SHP77 treated with DMSO at 0.1 percent for 48 hours (cell line): Measurements from ENCODE around the gene PHACTR1.

ENCODE experiments used
- DNase-seq: peaks from one replicate; lab custom pipeline; 2025; lab: John Stamatoyannopoulos, UW

PHACTR1 gene

DNA sequence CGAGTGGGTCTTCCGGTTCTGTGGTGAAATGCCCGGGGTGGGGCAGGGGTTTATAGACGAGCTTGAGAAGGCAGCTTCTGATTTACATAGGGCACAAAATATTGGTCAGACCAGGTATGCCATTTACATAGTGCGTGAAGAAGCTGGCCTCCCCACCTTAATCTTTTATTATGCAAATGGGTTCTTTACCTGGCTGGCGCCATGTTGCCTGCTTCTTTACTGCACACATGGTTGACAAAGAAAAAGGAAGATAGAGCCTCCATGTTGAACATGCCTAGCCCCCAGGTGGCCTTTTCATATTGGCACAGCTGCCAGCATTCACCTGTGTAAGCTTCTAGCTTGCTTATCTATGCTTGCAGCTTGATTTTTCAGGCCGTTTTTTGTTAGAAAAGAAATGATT lies 276.2 kb downstream of the PHACTR1 start:
- no peak for DNase-seq

- no peak for DNase-seq
Measured at GRCh38 chr6:12993283-12993898, 276.8 kb downstream of the PHACTR1 start.

DNA sequence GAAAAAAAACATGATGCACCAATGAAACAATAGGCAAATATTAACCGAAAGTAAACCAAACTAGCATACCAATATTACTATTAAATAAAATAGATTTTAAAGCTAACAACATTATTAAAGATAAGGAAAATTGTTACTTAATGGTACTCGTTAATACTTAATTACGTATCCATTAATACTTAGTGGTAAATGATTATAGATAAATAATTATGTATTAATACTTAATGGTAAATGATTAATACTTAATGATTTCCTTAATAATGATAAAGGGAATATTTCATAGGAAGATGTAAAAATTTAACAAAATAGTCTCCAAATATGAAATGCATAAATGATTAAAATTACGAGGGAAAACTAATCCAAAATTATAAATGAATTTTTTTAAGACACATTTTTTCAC lies 278.9 kb downstream of the PHACTR1 start:
- DNase-seq, result no peak

DNA sequence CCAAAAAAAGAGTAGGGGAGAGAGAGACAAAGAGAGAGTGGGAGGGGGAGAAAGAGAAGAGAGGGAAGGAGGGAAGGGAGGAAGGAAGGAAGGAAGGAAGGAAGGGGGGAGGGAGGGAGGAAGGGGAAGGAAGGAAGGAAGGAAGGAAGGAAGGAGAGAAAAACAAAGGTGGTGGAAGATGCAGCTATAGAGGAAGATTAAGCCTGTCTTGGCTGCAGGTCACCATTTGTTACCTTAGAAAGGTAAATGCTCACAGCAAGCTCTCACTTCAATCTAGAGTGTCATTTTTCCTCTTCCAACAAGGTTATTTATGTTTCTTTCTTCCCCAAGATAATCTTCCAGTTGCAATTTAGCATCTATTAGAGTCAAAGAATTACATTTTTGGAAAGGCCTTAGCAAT lies 284.0 kb downstream of the PHACTR1 start:
- no peak for DNase-seq

- DNase-seq, result no peak
Measured at GRCh38 chr6:13001927-13002326, 285.4 kb downstream of the PHACTR1 start.

DNA sequence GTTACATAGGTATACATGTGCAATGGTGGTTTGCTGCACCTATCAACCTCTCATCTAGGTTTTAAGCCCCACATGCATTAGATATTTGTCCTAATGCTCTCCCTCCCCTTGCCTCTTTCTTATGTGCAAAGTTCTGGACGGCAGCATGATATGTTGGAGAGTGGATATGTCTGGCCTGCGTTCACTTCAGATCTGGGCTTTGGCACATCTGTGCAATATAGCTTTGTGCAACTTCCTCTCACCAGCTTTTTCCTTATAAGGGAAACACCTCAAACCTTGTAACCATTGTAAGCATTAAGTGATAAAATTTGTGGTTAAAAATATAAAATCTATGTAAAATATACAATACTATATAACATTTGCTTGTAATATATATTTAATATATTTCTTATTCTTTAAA lies 288.0 kb downstream of the PHACTR1 start:
- no peak for DNase-seq

- no peak for DNase-seq
Measured at GRCh38 chr6:13005994-13006393, 289.4 kb downstream of the PHACTR1 start.

DNA sequence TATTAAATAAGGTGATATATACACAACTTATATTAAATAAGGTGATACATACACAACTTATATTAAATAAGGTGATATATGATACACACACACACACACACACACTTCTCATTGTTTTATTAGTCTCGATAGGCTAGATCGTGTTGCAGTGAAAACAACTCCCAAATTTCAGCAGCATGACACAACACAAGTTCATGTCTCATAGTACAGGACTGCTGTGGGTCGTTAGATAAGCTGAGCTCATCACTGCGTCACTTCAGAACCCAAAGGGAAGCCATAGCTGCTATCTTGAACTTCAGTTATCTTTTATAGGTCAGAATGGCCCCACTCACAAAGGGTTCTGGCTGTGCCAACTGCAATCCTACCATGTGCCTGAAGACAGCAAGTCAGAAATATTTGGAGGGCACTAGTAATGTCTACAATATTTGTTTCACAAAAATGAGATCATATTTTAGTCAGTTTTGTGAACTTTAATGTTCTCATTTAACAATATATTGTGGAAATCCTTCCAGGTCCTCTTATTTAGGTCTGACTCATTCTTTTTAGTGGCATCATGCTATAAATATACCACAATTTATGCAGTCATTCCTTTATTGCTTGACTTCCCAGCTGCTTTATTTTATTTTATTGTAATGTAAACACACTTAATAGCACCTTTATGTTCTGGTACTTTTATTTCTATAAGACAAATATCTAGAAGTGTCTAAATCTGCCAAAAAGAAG lies 290.2 kb downstream of the PHACTR1 start:
- DNase-seq, result no peak

- no peak for DNase-seq
Measured at GRCh38 chr6:13007744-13008143, 291.2 kb downstream of the PHACTR1 start.

GRCh38 chr6:13009031-13009430 lies 292.5 kb downstream of the PHACTR1 start:
- DNase-seq, result no peak

- DNase-seq, result no peak
Measured at GRCh38 chr6:13009461-13009860, 292.9 kb downstream of the PHACTR1 start.

DNA sequence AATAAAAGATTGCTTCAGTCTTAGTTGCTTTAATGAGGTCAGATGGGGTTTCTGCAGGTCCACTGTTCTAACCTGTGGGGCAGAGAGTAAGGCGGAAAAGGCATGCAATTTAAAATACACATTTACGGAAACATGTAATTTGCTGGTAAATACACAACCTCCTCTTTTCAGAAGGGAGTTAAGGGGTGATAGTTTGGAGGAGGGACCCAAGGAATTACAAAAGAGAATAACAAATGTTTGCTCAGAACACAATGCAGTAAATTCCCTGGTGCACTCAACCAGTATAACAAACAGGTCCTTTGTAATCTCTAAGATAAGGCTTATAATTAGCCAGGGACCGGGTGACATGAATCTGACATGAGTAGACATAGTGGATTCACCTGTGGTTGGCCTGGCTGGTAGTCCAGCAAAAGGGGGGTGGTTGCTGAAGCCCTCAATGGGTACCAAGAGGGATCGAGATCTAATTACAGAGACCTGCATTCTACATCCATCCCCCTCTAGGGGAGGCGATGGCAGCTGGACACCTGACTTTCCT lies 295.1 kb downstream of the PHACTR1 start:
- no peak for DNase-seq

DNA sequence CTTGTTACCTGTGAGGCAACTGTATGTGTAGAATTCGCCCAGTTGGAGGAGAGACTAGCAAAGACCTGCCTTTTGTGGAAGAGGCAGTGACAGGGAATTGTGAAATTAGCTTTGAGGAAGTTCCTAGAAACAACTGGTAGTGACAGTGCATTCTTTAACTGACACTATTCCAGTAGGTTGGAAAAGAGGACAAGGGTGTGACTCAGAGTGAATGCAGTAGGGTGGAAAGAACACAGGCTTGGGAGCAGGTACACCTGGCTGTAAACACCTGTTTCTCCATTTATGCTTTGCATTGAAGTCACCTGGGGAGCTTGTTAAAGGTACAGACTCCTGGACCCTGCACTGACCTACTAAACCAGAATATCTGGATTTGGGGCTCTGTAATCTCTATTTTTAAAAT lies 295.7 kb downstream of the PHACTR1 start:
- DNase-seq, result no peak

DNA sequence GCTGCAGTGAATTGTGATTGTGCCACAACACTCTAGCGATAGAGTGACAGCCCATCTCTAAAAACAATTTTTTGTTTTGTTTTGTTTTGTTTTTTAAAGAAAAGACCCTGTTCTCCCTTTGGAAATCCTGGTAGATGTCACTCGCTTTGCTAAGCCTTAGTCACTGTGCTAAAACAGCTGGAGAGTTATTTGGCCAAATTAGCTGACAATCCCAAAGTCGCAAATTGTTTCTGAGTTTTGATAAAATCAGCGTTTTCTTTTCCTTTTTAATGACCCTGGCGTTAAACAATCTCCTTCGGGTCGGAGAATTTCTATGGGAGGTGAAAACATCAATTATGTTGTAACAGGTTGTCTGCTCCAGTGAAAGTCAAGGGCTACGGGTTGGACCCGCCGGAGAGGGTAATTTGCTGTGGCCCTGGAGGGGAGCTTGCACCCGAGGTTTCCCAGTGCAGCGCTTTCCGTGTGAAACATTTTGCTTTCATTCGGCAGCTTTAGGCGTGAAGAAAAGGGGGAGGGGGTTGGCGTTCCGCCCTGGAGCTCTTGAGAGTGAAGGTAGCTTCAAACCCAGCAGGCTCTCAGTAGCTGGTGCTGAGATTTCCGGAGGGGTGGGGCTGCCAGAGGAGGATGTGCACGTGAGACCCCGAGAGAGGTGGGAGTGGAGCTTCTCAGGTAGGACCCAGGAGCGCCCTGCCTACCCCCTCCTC lies 296.6 kb downstream of the PHACTR1 start:
- DNase-seq, result no peak

GRCh38 chr6:13013681-13014503 lies 297.3 kb downstream of the PHACTR1 start:
- DNase-seq, result no peak

- DNase-seq, result no peak
Measured at GRCh38 chr6:13014504-13015378, 298.2 kb downstream of the PHACTR1 start.

GRCh38 chr6:13015379-13015681 lies 298.8 kb downstream of the PHACTR1 start:
- DNase-seq, result no peak

DNA sequence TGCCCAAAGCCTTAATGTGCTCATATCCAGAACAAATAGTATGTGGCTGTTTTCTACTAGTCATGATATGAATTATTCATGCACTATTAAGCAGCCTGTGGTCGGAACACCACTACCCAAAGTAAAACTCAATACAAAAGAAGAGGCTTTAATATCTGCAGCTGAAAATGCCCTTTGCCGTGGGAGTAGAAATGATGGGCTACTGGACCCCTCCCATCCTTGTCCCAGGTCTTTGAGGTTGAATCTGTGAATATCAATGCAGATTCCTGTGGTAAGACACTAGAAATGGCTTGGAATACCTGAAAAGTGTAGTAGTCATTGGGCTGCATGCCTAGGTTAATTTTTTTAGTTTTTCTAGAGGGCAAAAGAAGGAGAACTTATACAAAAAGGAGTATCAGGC lies 308.0 kb downstream of the PHACTR1 start:
- DNase-seq, result no peak

DNA sequence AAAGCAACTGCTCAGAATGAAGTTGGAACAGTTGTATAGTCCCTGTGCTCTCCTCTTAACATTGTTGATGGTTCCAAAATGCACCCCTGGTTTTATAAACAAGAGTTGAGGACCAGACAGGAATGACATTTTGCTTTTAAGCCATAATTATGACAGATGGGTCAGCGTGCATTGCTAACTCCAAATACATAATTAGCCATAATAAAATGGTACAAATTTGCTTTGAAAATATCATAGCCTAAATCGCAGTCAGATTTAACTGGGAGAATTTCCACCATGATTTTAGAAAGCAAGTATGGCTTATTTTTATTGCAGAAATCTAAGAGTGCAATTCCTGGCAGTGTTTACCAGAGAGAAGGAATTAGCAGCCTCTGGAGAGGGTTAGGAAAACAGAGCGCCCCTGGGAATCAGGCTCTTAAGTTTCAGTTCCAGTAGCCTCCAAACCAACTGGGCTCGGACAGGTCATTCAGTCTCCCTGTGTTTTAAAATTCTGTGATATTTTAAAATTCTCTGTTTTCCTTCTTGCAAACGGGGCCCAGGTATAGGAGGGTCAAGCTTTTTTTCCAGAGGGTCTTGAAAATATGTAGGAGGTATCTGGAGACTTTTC lies 309.4 kb downstream of the PHACTR1 start:
- DNase-seq, result no peak

GRCh38 chr6:13026557-13026956 lies 310.0 kb downstream of the PHACTR1 start:
- DNase-seq, result no peak

- DNase-seq, result no peak
Measured at GRCh38 chr6:13027207-13027606, 310.6 kb downstream of the PHACTR1 start.
